NCI-H748 (cell line): Measurements from ENCODE around the gene CBLB.

Experiments used
- DNase-seq: peaks from one replicate; lab custom pipeline; 2025; ENCODE audit not compliant: unreplicated experiment; lab: John Stamatoyannopoulos, UW

Gene CBLB

DNA sequence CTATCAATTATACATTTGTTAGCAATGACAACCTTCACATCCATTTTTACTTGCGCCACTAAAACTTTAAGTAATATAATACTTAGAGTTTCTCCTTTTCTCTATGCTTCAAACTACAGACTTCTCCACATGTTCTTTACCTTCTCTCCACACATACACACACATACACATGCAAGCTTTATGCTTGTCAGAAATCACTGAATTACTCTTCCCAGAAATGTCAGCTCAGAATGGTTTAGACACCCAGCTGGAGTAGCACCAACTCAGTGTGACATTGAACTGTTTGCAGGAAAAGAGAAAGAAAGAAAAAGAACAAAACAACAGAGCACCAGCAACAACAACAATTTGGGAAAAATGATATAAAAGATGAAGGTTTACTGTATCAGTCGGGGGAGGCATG lies 20.9 kb downstream of the CBLB start:
- DNase-seq = no peak

DNA sequence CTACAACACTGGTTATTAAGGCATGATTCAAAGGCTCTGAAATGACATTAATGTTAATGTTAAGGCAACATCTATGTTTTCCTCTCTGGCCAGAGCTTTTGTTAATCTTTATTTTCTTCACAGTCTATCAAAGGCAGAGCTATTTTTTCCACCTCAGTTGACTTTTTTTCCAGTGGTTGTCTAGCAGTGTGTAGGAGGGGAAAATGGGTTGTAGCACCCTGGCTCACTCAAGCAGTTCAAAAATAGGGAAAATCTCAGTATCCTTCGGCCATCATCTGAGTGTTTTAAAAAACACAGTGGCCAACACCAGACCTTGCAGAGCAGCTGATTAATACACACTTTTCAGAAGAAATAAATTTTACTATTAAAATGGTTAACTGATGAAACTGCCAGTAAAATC lies 21.4 kb downstream of the CBLB start:
- DNase-seq = no peak

DNA sequence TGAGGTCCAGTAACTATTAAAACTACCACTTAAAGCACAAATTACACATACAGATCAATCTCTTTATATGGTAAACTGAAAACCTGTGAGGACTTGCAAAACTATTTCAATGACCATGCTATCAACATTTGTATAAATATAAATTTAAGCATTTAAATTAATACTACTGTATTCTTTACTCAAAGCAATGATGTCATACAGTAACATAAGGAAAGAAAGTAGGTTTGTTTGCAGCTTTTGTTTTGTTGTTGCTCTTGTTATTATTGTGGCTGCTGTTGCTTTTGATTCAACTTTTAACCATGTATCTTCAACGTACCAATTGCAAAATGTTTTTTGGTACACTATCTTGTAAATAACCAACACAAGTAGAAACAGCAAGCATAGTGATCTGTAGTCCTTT lies 22.0 kb downstream of the CBLB start:
- DNase-seq = no peak

DNA sequence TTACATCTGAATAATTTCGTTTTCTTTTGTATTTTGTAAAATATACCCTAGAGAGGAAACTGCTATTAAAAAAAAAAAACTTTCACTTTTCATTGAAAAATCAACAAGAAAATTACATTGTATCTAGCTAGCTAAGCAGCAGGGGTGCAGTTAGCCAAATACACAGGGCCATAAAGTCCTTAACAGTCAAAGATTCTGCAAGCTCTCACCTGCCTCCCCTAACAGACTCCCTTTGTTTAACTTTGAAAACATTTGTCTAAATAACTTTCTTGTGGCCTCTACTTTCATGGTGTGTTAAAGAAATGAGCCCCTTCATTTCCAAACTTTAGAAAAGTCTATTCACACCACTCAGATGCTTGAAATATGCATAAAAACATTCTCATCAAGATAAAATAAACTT lies 23.3 kb downstream of the CBLB start:
- no peak for DNase-seq

DNA sequence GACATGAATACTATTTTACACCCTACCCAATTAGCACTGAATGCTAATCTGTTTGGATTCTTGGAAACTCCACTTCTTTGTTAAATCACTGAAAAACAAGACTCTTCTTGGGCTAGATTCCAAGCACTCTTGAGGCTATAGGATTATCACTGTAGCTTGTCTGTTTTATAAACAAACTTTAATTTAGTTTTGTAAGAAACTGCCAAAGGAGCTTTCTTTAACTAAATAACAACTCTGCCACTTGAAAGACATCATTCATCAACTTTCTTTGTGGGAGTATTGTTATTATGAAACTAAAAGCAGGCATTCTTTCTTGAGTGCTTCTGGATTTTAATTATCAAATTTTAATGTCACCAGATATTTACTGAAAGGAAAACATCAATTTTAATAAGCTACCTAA lies 24.1 kb downstream of the CBLB start:
- DNase-seq = no peak

DNA sequence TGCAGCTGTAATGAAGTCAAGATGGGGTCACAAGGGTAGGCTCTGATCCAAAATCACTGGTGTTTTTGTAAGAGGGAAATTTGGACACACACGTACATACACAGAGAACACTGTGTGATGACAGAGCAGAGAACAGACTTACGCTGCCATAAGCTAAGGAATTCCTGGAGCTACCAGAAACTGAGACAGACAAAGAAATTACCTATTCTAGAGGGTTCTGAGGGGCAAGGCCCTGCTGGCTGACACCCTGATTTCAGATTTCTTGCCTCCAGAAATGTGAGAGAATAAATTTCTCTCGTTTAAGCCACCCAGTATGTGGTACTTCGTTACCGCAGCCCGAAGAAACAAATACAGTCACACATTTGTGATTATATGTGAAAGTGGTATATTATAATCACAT lies 24.8 kb downstream of the CBLB start:
- DNase-seq = no peak

DNA sequence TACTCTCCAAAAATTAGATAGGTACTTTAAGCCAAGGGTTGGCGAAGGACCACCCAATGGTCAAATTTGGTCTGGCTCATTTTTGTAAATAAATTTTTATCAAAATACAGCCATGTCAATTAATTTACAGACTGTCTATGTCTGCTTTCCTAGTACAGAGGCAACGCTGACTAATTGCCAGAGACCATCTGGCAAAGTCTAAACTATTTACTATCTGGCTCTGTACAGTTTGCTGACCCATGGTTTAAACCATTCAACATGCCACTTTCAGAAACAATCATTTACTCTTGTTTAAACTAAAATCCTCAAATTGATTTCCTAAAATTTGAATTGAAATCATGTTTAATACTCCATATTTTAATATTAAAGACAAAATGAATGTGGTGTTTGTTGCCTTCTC lies 25.9 kb downstream of the CBLB start:
- no peak for DNase-seq

DNA sequence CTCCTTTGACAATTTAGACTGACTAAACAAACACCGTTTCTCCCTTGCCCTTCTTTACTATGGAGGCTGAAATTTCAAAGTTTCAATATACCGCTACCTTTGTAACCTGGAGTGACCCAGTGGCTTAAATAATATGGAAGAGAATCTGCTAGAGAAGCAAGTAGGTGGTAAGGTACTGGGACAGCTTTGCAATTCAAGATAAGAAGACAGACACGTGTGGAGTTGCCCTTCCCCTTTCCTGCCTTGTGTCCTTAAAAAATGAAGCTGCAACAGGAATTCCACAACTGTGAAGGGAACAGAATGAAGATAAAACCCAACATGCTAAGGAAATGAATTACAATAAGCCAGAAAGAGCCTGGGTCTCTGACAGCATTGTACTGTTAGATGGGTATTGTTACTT lies 26.4 kb downstream of the CBLB start:
- no peak for DNase-seq

DNA sequence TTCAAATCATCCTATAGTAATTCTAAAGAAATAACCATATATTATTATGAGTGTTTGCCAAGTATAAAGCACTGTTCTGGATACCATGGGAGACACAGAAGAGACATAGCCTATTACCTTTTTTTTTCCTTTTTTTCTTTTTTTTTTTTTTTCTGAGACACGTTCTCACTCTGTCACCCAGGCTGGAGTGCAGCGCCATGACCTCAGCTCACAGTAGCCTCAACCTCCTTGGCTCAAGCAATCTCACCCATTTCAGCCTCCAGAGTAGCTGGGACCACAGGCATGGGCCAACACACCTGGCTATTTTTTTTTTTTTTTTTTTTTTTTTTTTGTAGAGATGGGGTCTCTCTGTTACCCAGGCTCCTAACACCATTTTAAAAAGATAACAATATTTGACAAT lies 30.9 kb downstream of the CBLB start:
- no peak for DNase-seq

DNA sequence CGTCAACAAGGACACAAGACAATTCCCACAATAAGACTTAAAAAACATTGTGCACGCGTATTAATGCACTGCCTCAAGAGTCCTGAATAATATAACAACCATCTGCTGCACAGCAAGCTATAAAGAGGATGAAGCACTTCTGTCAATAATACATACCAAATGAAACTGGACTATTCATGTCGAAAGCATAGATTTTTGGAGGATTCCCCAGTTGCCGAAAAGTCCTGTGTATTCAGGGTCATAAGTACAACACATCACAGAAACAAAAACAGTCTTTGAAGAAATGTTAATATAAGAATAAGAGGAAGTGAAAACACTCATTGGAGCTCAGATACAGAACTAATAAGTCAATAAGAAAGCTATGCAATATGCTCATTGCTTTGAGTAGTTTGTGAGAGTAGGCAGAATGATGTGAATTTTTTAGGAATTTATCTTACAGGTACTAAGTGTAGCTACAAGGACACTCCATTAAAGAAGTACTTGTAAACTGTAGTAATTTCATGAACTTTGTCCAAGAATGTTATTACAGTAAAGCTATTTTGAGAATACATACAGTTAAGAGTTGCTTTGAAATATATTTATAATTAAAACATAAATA lies 31.6 kb downstream of the CBLB start:
- no peak for DNase-seq

DNA sequence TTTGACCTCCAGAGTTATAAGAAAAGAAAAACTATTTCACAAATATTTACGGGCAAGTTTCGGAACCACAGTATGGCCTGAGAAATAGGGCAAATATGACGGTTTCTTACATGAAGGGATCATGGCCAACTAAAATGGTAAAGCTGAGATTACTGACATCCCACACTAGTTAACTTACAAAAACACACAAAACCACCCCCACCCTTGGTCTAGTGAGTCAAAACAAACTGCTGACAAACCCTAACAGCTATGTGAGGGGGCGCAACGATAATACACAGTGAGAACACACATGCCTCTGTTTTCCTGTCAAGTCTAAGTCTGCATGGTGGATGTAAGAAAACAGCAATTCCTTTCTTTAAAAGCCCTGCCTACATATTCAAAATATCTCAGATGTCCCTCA lies 32.3 kb downstream of the CBLB start:
- no peak for DNase-seq

DNA sequence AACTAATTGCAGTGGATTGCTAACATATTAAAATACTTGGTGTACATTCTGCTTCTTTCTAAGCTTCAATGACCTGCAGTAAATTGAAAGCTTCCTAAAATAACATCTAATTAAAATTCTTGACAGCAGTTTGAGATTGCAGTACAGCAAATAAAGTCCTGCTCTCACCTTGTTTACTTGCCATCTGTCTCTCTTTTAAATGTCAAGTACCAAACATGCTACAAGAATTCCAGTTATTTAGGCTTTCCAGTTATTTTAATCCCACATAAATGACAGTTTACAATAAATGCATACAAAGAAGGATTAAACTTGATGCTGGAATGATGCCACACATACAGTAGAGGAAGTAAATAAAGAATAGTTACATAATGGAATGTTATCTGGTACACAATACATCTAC lies 33.2 kb downstream of the CBLB start:
- DNase-seq = no peak

DNA sequence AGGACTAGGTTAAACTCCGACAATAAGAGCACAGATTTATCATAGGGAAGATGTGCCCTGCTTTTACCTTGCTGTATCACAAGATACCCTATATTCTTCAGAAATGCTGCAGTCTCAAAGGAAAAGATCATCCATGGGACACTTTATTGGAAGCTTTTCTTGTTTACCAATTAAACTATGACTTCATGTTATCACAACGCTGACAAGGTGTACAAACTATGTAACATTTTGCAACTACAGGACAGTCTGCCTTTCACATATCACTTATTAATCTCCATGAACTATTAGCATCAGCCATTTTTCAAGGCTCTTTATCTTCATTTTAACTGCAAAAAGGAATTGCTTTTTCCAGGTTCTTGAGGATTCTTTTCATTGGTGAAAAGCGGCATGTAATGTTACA lies 34.0 kb downstream of the CBLB start:
- DNase-seq = no peak

DNA sequence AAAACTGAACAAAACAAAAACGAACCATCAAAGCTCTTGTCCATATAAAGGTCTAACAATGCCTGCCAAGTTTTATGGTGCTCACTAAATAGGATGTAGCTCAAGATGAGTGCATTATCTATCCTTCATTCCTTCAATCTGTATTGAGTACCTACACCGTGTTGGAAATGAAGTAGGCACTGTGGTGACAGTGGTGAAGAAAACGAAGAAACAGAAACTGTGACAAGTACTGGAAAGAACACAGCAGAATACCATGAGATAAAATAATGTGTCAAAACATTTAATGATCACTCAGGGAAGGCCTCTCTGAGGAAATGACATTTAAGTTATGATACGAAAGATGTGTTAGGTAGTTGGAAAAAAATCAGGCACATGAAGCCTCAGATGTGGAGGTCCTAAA lies 36.2 kb downstream of the CBLB start:
- no peak for DNase-seq

DNA sequence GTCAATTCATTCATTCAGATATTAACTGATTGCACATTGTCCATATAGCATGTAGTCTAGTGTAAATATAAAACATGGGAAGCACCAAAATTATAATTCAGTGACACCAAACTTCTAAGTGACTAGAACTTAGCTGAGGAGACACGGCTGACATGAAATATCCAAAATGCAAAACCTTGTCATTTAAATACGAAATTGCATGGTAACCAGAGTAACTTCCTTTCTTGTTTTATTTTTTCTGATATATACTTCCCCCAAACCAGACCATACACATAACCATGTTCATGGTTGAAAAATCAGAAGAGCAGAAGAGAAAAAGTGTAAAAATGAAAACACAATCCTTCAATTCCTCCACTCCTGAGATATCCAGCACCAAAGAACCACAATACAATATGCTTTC lies 38.0 kb downstream of the CBLB start:
- DNase-seq = no peak

DNA sequence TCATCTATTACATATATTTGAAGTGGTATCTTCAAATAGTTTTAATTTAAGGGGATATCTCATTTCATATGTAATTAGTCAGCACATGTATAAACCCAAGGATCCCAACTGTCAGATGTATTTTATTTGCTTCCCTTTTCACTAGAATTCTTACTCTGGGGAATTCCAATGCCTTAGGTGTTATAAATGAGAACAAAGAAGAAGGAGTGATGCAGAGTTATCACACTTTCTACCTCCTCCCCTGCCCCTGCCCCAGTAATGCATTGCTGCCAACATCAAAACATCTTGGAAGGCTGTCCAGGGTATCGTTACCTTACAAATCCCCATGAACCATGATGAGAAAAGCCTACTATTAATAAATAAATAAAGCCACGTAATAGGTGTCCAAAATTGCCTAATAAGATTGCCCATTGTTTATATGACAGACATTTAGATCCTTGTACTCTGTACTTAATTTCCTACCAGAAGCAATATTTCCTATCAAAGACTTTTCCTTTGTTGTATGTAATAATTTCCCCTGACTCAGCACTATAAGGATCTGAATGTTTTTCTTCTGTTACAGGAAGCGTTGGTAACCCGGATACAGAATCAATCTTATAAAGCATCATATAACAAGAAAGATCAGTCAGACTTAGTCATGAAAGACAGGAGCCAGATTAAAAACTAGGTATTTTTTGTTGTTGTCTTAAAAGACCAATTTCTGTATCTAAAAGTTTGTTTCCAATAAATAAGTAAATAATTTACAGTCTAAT lies 38.8 kb downstream of the CBLB start:
- no peak for DNase-seq

DNA sequence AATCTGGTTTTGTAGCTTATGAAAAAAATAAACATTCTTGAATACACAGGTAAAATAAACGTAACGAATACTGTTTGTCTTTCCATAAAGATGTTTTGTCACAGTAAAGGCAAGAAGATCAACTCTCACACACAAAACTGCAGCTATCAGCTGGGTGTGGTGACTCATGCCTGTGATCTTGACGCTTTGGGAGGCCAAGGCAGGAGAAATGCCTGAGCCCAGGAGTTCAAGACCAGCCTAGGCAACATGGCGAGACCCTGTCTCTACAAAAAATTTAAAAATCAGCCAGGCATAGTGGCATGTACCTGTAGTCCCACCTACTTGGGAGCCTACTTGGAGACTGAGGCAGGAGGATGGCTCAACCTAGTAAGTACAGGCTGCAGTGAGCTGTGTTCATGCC lies 39.6 kb downstream of the CBLB start:
- no peak for DNase-seq

DNA sequence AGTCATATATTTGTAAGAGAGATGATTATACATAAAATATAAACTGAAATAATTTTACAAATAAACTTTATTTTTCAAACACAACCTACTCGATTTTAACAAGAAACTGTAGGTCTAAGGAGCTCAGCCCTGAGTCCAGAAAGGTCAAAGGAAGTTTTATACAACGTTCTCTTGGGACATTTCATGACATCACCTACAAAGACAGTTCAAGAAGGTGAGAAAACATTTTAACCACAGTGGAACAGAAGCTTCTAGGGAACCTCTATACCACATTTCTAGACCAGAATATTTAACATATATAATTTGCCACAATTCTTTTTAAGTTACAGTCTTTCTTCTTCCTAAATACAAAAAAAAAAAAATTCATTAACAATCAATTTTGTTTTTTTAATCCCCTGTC lies 40.1 kb downstream of the CBLB start:
- DNase-seq = no peak

DNA sequence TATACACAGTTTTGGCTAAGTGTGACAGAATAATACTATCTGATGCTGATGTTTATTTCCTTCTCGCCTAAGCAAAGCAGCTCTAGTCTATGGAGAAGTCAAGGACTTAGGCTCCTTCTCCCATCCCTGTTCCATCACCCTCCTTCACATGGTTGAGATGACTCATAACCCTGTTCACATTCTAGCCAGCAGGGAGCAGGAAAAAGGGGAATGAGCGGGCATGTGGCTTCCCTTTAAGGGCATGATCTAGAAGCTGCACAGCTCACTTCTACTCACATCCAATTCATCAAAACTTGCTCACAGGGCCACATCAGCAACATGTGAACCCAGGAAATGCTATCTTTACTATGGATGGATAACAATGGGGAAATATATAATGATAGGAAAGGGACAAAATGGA lies 40.9 kb downstream of the CBLB start:
- no peak for DNase-seq

DNA sequence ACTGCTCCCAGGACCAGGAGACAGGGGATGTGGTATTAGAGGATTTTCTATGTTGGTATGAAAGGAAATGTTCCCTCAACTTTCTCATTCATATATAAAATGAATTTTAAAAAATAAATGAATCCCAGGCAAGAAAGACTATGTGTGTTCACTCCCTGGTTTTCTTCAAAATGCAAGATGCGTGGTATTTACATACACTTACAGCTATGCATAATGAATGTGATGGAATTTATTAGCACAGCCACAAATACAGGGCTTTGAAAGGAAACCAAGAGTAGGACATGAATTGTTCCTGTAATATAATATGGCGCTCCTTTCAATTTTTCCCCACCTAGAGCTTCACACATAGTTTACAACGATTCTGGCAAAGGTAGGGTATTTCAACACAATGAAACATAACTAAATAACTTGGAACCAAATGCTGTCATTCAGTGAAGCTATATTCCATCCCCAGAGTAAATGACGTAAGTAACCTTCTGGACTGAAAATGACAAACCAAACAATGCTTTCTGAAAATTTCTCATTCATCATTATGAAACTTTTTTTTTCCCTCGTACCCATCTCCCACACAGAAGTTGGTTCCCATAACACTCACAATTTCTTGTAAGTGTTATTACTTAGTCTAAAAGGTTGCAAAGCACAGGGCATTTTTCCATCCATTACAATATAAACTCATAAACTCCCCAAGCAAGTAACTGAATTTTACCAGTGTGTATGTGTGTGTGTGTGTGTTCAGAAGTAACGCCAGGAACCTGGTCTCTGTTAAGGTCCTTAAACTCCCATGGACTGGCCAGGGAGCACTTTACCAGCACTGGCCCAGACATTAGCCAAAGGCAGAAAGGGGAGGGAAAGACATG lies 41.8 kb downstream of the CBLB start:
- DNase-seq = no peak

DNA sequence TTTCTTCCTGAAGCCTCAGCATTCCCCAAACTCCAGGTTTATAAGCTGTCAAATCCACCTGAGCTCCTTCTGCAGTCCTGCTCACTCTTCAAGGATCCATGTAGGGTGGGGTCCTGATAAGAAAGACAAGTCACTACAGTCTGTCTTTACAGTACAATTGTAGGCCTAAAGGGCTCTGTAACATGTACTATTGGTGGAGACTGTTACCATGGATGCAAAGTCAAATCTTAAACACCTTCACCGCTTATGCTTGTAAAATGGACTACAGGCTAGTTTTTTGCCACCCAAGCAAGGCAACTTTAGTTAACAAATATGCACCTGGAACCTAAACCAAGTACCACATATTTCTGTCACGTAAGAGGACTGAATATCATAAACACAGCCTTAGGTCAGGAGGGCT lies 44.7 kb downstream of the CBLB start:
- DNase-seq = no peak

DNA sequence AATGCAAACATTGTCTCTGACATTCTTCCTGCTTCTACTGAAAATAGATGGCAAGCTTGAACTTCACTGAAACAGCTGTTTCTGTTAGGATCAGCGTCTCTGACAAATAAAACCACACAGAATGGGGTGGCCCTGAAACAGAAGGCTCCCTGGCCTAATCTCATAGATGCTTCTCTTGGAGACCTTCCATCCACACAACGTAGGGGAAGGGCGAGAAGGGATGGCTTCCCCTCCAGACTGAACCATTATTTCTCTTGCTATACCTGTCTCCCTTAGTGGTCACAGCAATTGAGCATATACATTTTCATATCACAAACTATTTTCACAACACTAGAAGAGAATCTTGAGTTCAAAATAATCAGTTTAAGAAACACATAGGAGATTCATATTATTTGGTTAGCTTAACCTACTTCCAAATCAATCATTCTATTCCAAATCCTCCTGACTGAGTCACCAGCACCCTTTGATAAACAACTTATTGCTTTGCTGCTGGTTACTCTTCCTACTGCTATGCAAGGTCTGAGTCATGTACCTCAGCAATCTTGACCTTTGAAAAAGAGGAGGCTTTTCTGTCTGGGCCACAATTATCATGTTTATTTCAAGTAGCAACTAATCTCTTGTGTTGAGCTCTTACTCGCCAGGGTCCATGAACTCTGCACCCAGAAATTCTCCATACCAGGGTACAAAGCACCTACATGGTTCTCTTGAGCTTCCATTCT lies 45.5 kb downstream of the CBLB start:
- no peak for DNase-seq
